Endothelial cell of umbilical vein (primary cell): Measurements from ENCODE around the gene GAPVD1.
A peak's percentile ranks its signal among the peaks of the same experiment; 100 is the strongest.

ENCODE experiments used
- EZH2 ChIP-seq: IDR thresholded peaks from 2 replicates; pipeline ENCODE4 v1.6.1; 2012; ENCODE audit warnings: borderline replicate concordance, low read depth, mild to moderate bottlenecking, moderate library complexity, low read length, inconsistent platforms; ENCODE audit not compliant: severe bottlenecking
- JUN ChIP-seq: IDR thresholded peaks from 2 replicates; pipeline ENCODE4 v1.6.1; 2011; ENCODE audit warnings: borderline replicate concordance, low read depth; ENCODE audit not compliant: insufficient read length, insufficient read depth
- MYC ChIP-seq: IDR thresholded peaks from one replicate; pipeline ENCODE4 v1.6.1; 2011; ENCODE audit warnings: mild to moderate bottlenecking, low read depth, low read length
- POLR2A ChIP-seq: IDR thresholded peaks from 2 replicates; pipeline ENCODE4 v1.6.1; 2012; ENCODE audit warnings: low read depth, mild to moderate bottlenecking, control low read depth, low read length
- POLR2AphosphoS5 ChIP-seq: IDR thresholded peaks from 2 replicates; pipeline ENCODE4 v1.6.1; 2012; ENCODE audit warnings: low read depth, mild to moderate bottlenecking, control low read depth, low read length, moderate library complexity; ENCODE audit not compliant: insufficient read depth
- TF ChIP-seq, protein P1 (sequence below), 2 donors: IDR thresholded peaks; 1 replicate in 1 of 2; 2 replicates in 1 of 2; pipeline ENCODE4 v1.5.1; 2011; ENCODE audit warnings: low read length in 2 of 2, mild to moderate bottlenecking in 2 of 2, moderate library complexity in 2 of 2, control low read depth in 1 of 2, inconsistent platforms in 1 of 2, low read depth in 1 of 2; ENCODE audit not compliant: insufficient read depth in 1 of 2; ENCODE audit errors: extremely low read depth in 1 of 2
- TF ChIP-seq, protein P2 (sequence below): IDR thresholded peaks from 2 replicates; pipeline ENCODE4 v1.6.1; 2011; ENCODE audit not compliant: insufficient read depth, insufficient read length

- TF ChIP-seq, protein P1, sequence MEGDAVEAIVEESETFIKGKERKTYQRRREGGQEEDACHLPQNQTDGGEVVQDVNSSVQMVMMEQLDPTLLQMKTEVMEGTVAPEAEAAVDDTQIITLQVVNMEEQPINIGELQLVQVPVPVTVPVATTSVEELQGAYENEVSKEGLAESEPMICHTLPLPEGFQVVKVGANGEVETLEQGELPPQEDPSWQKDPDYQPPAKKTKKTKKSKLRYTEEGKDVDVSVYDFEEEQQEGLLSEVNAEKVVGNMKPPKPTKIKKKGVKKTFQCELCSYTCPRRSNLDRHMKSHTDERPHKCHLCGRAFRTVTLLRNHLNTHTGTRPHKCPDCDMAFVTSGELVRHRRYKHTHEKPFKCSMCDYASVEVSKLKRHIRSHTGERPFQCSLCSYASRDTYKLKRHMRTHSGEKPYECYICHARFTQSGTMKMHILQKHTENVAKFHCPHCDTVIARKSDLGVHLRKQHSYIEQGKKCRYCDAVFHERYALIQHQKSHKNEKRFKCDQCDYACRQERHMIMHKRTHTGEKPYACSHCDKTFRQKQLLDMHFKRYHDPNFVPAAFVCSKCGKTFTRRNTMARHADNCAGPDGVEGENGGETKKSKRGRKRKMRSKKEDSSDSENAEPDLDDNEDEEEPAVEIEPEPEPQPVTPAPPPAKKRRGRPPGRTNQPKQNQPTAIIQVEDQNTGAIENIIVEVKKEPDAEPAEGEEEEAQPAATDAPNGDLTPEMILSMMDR (IDR thresholded peaks at IDR 0.05; ENCODE audit: extremely low read depth in 1 of 2, insufficient read depth in 1 of 2, low read depth in 1 of 2, low read length in 2 of 2), result no peak
- no peak for TF ChIP-seq POLR2A
- TF ChIP-seq MYC, result no peak
- TF ChIP-seq POLR2AphosphoS5, result peak; percentile 57
- TF ChIP-seq JUN, result peak; percentile 64
- no peak for TF ChIP-seq EZH2
- TF ChIP-seq, protein P2, sequence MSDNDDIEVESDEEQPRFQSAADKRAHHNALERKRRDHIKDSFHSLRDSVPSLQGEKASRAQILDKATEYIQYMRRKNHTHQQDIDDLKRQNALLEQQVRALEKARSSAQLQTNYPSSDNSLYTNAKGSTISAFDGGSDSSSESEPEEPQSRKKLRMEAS, result no peak
These were observed 27.9 kb upstream of the GAPVD1 start for GRCh38 chr9:125233678-125234077.
